Kasumi-1 (cell line): ENCODE measurements around the gene ZNG1B.
"Not testable (repeated sequence)": the region's sequence is repeated elsewhere in the genome, so short reads cannot be mapped to it uniquely, and the experiment has no call there.

ENCODE experiments used
- DNase-seq, 2 experiments: peaks; one replicate each; lab custom pipeline; 2025; lab: John Stamatoyannopoulos, UW

ZNG1B gene

DNA sequence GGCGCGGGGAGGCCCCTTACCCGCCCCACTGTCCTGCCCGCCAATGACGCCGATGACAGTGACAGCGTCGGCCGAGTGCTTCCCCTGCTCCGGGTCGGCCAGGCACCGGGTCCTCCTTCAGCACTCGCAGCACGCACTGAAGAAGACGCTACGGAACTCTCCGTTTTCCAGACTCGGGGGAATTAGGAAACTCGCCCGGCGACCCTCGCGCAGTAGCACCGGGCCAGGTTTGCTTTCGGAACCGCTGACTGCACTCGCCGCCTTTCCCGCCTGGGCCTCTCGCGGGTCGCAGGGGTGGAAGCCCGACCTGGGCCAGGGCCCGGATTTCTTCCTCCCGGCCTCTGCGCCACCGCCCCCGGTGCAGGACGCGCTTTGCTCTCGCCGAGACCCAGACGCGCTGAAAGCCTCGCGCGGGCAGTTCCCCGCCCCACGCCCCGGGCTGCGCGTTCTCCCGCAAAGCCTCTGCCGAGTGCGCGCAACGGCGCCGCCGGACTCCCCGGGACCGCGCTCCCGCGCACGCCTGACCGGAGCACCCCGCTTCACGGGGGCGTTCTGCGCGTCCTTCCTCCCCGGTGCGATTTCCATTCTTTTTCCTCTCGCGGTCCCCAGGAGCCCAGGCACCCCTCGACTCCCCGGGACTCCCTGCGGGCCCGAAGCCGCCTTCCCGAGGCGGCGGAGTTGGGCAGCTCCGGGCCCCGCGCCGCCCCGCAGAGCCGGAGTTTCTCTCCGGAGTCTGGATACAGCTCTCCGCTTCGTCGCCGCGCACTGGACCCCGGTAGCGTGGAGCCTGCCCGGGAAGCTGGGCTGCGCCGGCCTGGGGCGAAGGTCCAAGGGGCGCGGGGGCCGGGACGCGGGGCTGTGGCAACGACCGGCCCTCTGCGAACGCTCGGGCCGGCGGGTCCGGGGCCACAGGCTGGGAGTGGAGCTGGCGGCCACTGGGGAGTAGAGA, 65.9 kb downstream of the ZNG1B start:
- DNase-seq: not testable (repeated sequence)

DNA sequence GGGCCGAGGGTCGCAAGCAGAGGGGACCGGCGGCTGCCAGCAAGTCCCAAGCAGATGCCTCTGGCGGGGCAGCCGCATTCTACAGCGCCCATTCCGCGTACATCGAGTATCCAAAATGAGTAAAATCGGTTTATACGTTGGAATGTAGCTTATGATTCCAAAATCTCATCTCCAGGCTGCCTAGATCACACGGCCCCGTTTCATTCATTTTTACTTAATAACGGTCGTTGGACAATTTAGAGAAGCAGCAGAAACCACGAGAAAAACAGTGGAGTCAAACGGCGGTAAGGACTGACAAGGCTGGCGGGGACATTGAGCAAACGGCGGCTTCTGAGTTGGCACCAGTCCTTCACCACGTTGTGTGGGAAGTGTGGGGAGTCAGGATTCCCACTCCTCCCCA, 66.6 kb downstream of the ZNG1B start:
- DNase-seq: not testable (repeated sequence)

DNA sequence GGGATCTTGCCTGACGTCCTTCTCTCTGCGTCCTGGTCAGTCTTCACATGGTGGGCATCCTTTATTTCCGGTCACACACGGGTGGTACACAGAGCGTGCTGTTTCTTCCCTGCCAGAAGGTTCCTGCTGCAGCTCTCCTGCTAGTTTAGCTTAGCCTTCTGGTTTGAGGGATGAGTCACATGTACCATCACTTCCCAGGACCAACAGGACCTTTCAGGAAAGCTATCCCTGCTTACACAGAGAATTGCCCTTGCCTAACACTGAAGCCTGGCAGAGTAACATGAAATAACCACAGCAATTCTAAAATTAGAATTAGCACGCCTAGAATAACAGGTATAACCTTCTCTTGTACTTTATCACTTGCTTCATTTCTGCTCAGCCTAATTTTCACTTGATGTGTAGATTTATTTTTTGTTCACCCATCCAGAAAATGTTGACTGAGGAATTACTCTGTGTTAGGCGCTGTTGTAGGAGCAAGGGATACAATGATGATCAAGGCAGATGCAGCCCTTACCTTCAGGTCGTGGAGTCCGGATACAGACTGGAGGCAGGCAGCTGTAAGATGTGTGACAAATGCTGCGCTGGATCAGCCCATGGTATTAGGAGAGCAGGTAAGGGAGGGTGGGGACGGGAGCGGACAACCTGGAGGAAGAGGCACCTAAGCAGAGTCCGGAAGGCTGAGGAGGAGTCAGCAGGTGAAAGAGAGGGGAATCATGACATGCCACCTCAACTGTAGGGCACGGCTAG, 70.1 kb downstream of the ZNG1B start:
- DNase-seq: not testable (repeated sequence)

DNA sequence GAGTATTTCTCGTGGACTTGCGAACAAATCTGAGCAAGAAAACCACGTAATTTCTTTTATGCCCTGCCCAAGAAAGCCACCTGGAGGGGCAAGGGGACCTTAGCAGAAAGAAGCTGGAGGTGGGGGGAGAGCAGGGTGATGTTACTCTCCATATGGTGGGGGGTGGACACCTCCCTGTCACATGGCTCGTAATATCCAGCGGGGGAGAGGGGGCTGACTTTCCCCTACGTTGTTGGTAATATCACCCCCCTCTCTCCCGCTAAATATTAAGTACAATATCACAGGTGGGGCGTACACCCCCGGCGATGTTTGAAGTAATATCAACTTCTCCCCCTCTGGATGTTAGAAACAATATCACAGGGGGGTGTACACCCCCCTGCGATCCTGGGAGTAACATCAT, 70.7 kb downstream of the ZNG1B start:
- not testable (repeated sequence) for DNase-seq

DNA sequence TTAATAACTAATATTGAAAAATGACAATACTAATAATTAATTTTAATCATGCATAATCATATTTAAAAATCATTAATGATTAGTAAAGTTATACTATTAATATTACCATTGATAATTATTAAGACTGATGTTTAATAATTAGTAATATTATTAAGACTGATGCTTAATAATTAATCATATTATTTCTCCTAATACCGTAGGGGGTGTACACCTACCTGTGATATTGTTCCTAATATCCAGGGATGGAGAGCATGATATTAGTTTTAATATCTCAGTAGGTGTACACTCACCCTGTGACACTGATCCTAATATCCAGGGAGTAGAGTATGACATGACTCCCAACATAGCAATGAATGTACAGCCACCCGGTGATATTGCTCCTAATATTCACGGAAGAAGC, 73.4 kb downstream of the ZNG1B start:
- DNase-seq: not testable (repeated sequence)

DNA sequence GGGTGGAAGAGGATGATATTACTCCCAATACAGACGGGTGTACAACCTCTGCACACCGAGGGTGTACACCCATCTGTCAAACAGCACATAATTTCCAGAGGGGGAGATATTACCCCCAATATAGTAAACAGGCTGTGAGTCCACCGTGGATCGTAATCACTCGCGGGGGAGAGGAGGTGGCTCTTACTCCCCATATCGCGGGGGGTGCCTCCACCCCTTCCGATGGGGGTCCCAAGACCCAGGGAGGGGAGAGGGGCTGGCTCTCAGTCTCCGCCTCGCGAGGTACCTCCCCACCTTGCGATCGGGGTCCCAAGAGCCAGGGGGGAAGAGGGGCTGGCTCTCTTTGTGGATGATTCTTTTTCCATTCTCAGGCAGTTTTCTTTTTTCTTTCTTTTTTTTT, 74.4 kb downstream of the ZNG1B start:
- DNase-seq: not testable (repeated sequence)

DNA sequence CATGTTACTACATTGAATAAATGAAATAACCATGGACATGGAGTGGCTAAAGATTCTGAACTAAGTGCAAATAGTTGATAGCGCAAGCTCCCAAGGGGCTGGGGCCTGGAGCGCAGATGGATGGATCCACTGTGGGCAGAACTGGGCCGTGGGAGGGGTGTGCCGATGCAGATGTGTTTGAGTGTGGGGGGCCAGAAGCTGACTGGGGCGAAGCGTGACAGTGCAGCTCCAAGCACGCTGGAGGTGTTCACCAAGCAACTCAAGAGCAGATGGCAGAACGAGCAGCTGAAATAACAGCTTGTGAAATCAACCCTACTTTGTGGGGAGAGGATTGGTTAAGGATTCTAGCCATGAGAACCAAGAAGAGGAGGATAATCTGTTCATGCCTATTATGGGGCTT, 78.0 kb downstream of the ZNG1B start:
- not testable (repeated sequence) for DNase-seq

DNA sequence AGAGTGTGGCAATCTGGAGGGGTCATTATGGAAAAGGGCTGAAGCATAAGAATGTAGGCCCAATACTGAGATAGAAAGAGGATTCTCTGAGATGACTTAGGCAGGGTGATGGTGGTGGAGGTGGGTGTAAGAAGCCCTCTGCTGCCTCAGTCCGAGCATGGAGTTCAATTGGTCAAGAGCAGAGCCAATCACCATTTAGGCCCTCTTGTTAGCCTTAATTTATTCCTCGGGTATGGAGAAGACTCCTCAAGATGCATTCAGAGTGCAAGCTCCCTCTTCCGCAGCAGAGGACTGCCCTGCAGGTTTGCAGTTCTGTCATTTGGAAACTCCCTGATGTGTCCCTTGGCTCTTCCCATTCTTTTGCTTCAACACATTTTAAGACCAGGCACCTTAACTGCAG, 78.5 kb downstream of the ZNG1B start:
- DNase-seq: not testable (repeated sequence)

DNA sequence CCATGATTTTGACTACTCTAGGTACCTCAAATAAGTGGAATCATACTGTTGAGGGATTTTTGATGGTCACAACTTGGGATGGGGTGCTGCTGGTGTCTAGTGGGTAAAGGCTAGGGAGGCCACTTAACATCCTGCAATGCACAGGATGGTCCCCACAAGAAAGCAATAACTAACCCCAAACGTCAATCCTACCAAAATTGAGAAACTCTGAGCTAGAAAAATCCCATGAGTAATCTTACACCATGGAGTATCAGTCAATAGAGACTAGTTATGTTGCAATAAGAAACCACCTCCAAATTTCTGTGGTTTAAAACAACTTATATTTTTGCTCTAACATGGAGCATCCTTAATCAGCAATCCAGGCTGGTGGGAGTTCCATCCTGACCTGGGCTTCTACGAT, 79.5 kb downstream of the ZNG1B start:
- DNase-seq: not testable (repeated sequence)

DNA sequence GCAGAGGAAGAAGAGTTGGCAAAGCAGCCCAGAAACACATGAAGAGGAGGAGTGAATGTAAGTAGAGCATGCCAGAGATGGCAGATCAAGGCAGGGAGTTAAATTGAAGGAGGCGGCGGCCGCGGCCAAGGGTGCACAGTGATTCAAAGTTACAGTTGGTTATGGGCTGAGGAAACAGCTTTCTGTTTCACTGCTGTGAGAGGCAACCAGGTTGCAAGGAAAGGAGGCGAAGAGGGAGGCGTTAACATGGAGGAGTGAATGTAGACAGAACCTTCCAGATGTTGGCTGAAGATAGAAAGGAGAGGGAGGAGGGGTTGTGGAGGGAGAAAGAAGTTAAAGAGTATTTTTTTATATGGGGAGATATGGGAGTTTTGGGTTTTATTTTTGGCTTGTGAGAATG, 83.3 kb downstream of the ZNG1B start:
- DNase-seq: not testable (repeated sequence)

DNA sequence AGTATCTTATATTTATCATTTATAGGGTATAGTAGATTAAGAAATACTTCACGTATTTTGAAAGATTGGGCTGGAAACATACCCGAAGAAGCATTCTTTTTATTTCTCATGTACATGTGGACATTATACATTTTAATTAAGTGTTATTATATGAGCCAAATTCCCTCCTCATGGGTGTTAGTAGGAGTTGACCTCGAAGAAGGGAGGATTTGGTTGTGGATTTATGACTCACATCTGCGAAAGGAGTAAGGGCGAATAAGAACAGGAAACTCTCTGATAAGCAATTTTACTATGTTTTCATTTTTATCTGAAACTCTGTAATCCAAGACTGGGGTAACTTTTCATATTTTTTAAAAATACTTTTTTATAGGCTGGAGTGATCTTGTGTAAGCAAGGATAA, 84.0 kb downstream of the ZNG1B start:
- not testable (repeated sequence) for DNase-seq

DNA sequence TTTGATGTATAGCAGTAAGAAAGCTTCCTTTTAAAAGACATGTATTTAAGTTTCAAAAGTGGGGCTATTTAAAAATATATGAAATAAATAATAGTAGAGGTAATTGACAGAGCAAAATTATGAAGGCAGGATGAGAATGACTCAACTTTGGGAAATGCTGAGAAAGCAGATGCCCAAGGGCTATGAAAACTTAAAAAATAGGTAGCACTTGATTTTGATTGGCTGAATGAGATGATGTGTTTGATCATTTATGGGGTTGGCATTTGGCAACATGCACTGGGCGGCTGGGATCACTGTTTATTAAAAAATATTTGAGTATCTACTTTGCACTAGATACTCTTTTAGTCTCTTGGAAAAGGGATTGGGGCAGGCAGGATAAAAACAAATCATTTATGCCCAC, 87.5 kb downstream of the ZNG1B start:
- not testable (repeated sequence) for DNase-seq

DNA sequence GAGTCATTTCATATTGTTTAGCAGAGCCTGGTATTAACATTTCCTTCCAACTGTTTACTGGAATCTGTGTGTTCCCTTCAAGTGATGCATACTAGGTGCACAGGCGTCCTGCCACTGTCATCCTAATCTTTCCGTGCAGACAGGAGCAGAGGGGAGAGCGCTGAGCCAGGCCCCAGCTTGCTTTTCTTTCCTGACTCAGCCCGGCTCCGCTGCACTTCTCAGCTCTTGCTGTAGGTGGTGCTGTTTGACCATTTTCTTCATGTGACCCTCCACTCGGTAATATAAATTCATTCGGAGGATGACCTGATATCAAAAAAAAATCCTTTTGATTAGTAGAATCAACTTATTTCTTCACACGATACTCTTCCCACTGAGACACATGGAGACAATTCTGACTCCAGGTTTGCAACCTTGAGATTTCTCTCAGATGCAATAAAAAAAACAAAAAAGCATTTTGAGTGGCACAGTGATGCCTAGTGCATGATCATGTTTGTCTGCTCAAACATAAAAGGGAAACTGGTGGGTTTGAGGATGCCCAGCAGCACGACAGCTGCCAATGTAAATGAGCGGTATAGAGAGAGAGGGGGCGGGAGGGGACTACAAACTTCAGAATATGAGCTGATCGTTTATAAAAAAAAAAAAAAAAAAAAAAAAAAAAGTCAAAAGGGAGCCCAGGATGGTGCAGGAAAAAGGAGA, 90.0 kb downstream of the ZNG1B start:
- DNase-seq: not testable (repeated sequence)

DNA sequence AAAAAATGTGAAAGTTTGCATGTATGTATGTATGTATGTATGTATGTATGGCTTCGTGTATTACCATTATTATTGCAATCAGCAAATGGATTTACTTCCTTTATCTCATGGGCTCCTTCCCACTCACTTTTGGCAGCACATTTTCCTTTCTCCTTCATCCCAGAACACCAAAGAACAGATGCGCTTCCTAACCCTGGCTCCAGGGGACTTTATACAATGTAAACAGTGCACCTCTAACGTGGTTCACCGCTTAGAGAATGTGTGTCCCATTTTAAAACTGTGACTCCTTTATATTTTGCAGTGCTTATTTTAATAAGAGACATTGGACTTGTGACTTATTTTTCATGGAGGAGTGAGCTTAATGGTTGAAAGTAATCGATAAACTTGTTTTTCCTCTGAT, 90.6 kb downstream of the ZNG1B start:
- not testable (repeated sequence) for DNase-seq

DNA sequence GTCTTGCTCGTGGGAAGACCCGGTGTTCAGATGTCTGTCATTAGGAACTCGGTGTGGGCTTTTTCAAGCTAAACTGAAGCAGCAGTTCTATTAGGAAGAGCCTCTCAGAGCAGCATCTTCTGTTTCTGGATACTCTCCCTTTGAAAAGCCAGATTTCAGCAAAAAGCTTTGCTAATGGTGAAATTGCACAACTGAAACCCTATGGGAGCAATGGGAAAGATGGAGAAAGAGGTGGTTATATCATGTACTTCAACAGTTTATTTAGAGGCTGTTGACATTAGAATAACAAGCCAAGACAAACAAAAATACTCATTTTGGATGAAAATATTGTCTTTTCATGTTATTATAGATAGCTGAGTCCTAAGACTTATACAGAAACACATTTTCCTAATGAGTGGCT, 91.4 kb downstream of the ZNG1B start:
- not testable (repeated sequence) for DNase-seq

DNA sequence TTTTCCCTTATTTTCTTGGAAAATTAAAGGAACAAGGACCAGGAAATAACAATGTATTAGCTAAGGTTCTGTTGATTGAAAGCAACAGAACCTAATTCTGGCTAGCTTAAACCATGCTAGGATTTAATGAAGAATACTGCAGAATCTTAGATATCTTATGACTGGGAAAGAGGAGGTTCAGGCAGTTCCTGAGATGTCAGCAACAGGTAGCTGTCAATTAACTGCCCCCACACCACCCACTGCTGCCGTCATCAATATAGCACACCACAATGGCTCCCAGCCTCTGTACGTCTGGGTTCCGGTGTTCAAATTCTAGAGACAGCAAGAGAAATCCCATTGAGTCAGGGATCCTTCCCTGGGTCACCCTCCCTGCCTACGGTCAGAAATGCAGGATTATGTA, 95.5 kb downstream of the ZNG1B start:
- not testable (repeated sequence) for DNase-seq

DNA sequence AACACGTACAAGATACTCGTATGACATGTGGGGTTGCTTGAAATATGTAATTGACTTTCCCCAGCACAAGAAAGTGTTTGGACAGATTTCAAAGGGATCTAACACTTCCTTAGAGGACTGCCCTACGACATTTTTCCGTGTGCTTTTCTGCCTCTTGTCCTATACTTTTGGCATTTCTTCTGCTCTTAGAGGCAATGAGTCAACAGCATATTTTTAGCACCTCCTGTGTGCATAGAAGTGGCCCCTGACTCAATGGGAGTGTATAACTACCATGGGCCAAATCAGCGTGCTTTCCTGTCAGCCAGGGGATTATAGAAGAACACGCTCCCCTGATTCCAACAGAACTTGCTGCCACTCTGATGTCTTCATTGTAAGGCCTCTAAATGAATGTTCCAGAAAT, 99.1 kb downstream of the ZNG1B start:
- DNase-seq: not testable (repeated sequence)

DNA sequence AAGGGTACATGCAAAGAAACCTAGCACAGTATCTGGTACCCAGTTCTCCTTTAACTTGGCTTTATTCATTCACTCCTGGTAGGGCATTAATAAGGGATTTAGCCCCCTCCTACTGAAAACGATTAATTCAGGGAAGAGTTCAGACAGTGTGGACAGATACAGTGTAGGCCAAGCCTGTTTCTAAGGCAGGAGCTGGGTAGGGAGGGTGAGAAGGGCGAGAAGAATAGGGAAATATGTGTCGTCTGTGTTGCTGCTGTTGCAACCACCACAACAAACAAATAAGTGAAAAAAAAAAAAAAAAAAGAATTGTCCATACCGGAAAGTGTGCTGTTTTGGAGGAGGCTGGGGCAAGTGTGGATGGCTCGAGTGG, 103.3 kb downstream of the ZNG1B start:
- DNase-seq: not testable (repeated sequence)

DNA sequence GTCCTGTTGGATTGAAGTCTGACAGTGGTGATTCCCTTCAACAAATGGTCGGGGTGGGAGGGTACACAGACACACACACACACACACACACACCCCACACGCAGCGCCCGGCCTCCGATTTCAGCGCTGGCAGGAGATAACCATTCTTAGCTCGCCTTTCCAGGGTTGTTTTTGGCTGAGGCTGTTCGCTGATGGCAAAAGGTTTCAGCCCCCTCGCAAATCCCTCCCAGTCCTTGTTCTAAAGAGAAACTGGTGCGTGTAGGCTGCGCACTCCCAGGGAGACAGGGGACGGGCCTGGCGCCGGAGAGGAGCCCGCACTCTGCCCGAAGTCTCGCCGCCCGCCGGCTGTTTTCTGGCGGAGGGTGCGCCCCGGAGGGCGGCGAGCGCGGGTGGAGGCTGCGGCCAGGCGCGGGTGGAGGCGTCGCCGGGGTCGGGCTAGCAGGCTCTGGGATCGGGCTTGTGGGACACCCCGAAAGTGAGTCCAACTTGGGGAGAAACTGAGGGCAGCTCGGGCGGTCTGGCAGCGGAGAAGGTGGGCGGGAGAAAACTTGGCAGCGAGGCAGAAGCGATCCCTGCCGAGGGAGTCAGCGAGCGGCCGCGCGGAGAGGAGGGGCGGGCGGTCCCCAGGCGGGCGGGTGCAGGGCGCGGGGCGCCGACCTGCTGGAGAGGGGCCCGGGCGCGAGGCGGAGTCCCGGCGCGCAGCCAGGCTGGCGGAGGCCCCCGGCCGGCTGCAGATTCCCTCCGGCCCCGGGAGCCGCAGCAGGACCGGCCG, 103.9 kb downstream of the ZNG1B start:
- not testable (repeated sequence) for DNase-seq

DNA sequence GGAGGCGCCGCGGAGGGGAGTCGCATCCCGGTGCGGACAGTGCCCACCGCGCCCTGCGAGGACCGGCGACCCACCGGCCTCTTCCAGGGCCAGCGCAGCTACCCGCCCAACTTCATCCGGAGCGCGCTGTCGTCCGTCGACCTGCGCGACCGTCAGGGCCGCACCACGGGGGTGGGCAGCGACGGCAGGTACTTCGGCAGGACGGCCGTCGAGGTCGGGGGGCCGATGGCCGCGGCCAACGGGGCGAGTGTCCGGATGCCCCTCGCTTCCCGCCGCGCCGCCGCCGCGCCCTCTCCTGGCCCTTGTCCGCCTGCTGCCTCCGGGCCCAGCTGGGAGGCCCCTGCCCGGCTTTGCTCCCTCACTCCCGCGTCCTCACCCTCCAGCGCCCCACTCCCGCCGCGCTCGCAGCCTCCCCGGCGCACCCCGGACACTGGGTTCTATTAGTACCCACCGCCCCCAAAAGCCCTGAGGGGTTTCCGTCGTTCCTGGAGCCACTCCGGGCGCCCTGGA, 104.5 kb downstream of the ZNG1B start:
- not testable (repeated sequence) for DNase-seq

DNA sequence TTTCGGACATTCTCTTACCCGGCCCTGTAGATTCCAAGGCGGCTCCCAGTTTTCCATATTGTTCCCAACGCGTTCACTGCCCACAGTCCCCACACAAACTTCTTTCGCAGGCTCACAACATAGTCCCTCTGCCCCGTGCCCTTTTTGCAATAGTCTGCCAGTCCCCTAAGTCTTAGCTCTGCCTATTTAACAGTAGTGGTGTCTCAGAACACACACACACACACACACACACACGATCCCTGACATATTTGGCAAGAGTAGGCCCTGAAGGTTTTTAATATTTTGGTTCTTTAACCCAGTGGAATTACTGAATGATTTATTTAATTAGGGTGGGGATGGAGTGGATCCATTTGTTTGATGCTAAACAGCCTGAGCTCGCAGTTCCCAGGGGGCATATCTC, 105.0 kb downstream of the ZNG1B start:
- not testable (repeated sequence) for DNase-seq
